Measurements from ENCODE around the gene CALD1.
"Not testable (repeated sequence)": the region's sequence is repeated elsewhere in the genome, so short reads cannot be mapped to it uniquely, and the experiment has no call there.

Gene CALD1

GRCh38 chr7:134962270-134962780 is 182.9 kb downstream of the CALD1 start:
- no peak for DNase-seq

- no peak for DNase-seq
Observed at GRCh38 chr7:134963036-134963435, 183.6 kb downstream of the CALD1 start.

- DNase-seq = no peak
Observed at GRCh38 chr7:134966691-134967090, 187.3 kb downstream of the CALD1 start.

GRCh38 chr7:134968110-134968509 is 188.7 kb downstream of the CALD1 start:
- DNase-seq = no peak

GRCh38 chr7:134981645-134982044 is 202.2 kb downstream of the CALD1 start:
- DNase-seq = not testable (repeated sequence)

- no peak for DNase-seq
Observed at GRCh38 chr7:134985894-134986362, 206.5 kb downstream of the CALD1 start.

- peak; percentile 90 for DNase-seq
Observed at GRCh38 chr7:134986363-134987251, 207.2 kb downstream of the CALD1 start, which contains the start of gene AGBL3. TSS of gene AGBL3 (plus strand) at chr7:134986508. CDS start at chr7:134987934, 1,426 bp downstream.

GRCh38 chr7:134988161-134988560 is 208.7 kb downstream of the CALD1 start:
- no peak for DNase-seq

GRCh38 chr7:134991469-134992339 is 212.3 kb downstream of the CALD1 start:
- DNase-seq = no peak

GRCh38 chr7:134992626-134993179 is 213.3 kb downstream of the CALD1 start:
- DNase-seq = no peak

- DNase-seq = no peak
Observed at GRCh38 chr7:134993877-134994456, 214.5 kb downstream of the CALD1 start.

GRCh38 chr7:134995239-134996096 is 216.0 kb downstream of the CALD1 start:
- DNase-seq = no peak

GRCh38 chr7:134996097-134996550 is 216.7 kb downstream of the CALD1 start:
- no peak for DNase-seq

GRCh38 chr7:134997214-134997885 is 217.9 kb downstream of the CALD1 start:
- no peak for DNase-seq

- DNase-seq = no peak
Observed at GRCh38 chr7:134999136-134999535, 219.7 kb downstream of the CALD1 start.

GRCh38 chr7:135001390-135002165 is 222.1 kb downstream of the CALD1 start:
- no peak for DNase-seq

- DNase-seq = no peak
Observed at GRCh38 chr7:135012229-135012628, 232.8 kb downstream of the CALD1 start.

Data from GF-D8 (cell line).